Glutamatergic neuron (in vitro differentiated cells): ENCODE data around the gene NPM3. TPM values are rescaled to one million over a fixed set of nuclear protein-coding genes. Genes with fewer than 3 reads are reported as not detected.
A peak's percentile ranks its signal among the peaks of the same experiment; 100 is the strongest.

Experiments
- DNase-seq: peaks from one replicate; pipeline ENCODE4 v3.0.0; 2022
- H3K27ac Mint-ChIP-seq: one replicate; pipeline ENCODE4 v1.8.0; 2020; ENCODE audit warnings: mild to moderate bottlenecking, mixed read lengths, inconsistent platforms; ENCODE audit not compliant: unreplicated experiment
- H3K27me3 Mint-ChIP-seq: one replicate; pipeline ENCODE4 v1.8.0; 2020; ENCODE audit warnings: mild to moderate bottlenecking, moderate library complexity, mixed read lengths, inconsistent platforms; ENCODE audit not compliant: unreplicated experiment
- H3K36me3 Mint-ChIP-seq: one replicate; pipeline ENCODE4 v1.8.0; 2020; ENCODE audit warnings: mild to moderate bottlenecking, mixed read lengths, inconsistent platforms; ENCODE audit not compliant: unreplicated experiment
- H3K4me1 Mint-ChIP-seq: one replicate; pipeline ENCODE4 v1.8.0; 2020; ENCODE audit warnings: mild to moderate bottlenecking, low read depth, mixed read lengths, inconsistent platforms; ENCODE audit not compliant: unreplicated experiment
- H3K4me3 Mint-ChIP-seq: one replicate; pipeline ENCODE4 v1.8.0; 2020; ENCODE audit warnings: mild to moderate bottlenecking, mixed read lengths, inconsistent platforms; ENCODE audit not compliant: unreplicated experiment
- H3K9me3 Mint-ChIP-seq: one replicate; pipeline ENCODE4 v1.8.0; 2020; ENCODE audit warnings: mild to moderate bottlenecking, moderate library complexity, mixed read lengths, inconsistent platforms; ENCODE audit not compliant: unreplicated experiment
- CTCF ChIP-seq: fragments of 200-600 bp; sonication (generic); IDR thresholded peaks from one replicate; pipeline ENCODE4 v1.5.0; 2021; ENCODE audit not compliant: partially characterized antibody, unreplicated experiment
- total RNA-seq: library from RNA; stranded (reverse); fragmentation: NEBNext Ultra II Directional; extraction: Animal tissue kit (Norgen Biotek cat#: 25700); gene quantifications from one replicate; pipeline ENCODE4 v1.2.1, GENCODE V29; 2021; ENCODE audit not compliant: unreplicated experiment

NPM3 gene
- total RNA-seq, 1 donor from 2014 or later = 18.1 TPM

- H3K4me1 Mint-ChIP-seq = peaks cover 22% of the 10 kb centered on the region
- H3K36me3 Mint-ChIP-seq = no peaks in the 10 kb centered on the region
- H3K4me3 Mint-ChIP-seq = peak overlapping the region; percentile 34
- peaks cover 21% of the 10 kb centered on the region for H3K27me3 Mint-ChIP-seq
- TF ChIP-seq CTCF = no peak
- peaks cover 9% of the 10 kb centered on the region for H3K9me3 Mint-ChIP-seq
- no peak overlapping the region for H3K27ac Mint-ChIP-seq
- DNase-seq = peak; percentile 58
Measured at GRCh38 chr10:101774589-101775272, 8.5 kb downstream of the NPM3 start.

GRCh38 chr10:101773923-101774588, 9.2 kb downstream of the NPM3 start:
- Mint-ChIP-seq H3K9me3 (peaks cover 9% of the 10 kb centered on the region), H3K4me3 (peak overlapping the region; percentile 75), H3K27me3 (peaks cover 23% of the 10 kb centered on the region), H3K4me1 (peaks cover 25% of the 10 kb centered on the region), H3K36me3 (no peaks in the 10 kb centered on the region), H3K27ac (no peak overlapping the region)
- no peak for TF ChIP-seq CTCF
- no peak for DNase-seq

GRCh38 chr10:101772895-101773761, 10.1 kb downstream of the NPM3 start:
- H3K9me3 Mint-ChIP-seq = peaks cover 7% of the 10 kb centered on the region
- H3K4me3 Mint-ChIP-seq = peak overlapping the region; percentile 16
- TF ChIP-seq CTCF = no peak
- peaks cover 23% of the 10 kb centered on the region for H3K4me1 Mint-ChIP-seq
- no peak overlapping the region for H3K27ac Mint-ChIP-seq
- no peaks in the 10 kb centered on the region for H3K36me3 Mint-ChIP-seq
- H3K27me3 Mint-ChIP-seq = peaks cover 21% of the 10 kb centered on the region
- DNase-seq = no peak

- Mint-ChIP-seq H3K36me3 (no peaks in the 10 kb centered on the region), H3K4me1 (peaks cover 24% of the 10 kb centered on the region), H3K9me3 (peaks cover 8% of the 10 kb centered on the region), H3K27ac (no peak overlapping the region), H3K27me3 (peaks cover 16% of the 10 kb centered on the region), H3K4me3 (no peak overlapping the region)
- DNase-seq = no peak
- TF ChIP-seq CTCF = no peak
Measured at GRCh38 chr10:101772017-101772894, 11.0 kb downstream of the NPM3 start.
